GM20000 (cell line): Measurements from ENCODE around the gene TMEM259.
A peak's percentile ranks its signal among the peaks of the same experiment; 100 is the strongest.

ENCODE experiments used
- DNase-seq: peaks from one replicate; pipeline ENCODE4 v3.0.0; 2012; ENCODE audit warnings: low spot score
- CTCF ChIP-seq: IDR thresholded peaks from 2 replicates; pipeline ENCODE4 v1.5.1; 2012; ENCODE audit warnings: mild to moderate bottlenecking, control low read depth; ENCODE audit errors: extremely low read depth, missing control alignments

TMEM259 gene

GRCh38 chr19:980133-980998 is 40.6 kb downstream of the TMEM259 start:
- no peak for DNase-seq
- no peak for TF ChIP-seq CTCF

GRCh38 chr19:979318-979741 is 41.6 kb downstream of the TMEM259 start:
- DNase-seq = peak; percentile 88
- no peak for TF ChIP-seq CTCF

- no peak for TF ChIP-seq CTCF
- DNase-seq = no peak
Measured at GRCh38 chr19:977058-977464, 43.9 kb downstream of the TMEM259 start.

GRCh38 chr19:976476-976875 is 44.4 kb downstream of the TMEM259 start:
- DNase-seq = no peak
- TF ChIP-seq CTCF = no peak

- no peak for TF ChIP-seq CTCF
- no peak for DNase-seq
Measured at GRCh38 chr19:974564-975257, 46.2 kb downstream of the TMEM259 start.

GRCh38 chr19:973726-974563 is 47.0 kb downstream of the TMEM259 start:
- no peak for TF ChIP-seq CTCF
- DNase-seq = no peak
